ENCODE results near the gene ZNF451. TPM values are rescaled to one million over a fixed set of nuclear protein-coding genes. Genes with fewer than 3 reads are reported as not detected.

Gene ZNF451
- total and polyA plus RNA-seq, 3 donors from 2014 or later: 68.1 to 106 (median 70.1) TPM

DNA sequence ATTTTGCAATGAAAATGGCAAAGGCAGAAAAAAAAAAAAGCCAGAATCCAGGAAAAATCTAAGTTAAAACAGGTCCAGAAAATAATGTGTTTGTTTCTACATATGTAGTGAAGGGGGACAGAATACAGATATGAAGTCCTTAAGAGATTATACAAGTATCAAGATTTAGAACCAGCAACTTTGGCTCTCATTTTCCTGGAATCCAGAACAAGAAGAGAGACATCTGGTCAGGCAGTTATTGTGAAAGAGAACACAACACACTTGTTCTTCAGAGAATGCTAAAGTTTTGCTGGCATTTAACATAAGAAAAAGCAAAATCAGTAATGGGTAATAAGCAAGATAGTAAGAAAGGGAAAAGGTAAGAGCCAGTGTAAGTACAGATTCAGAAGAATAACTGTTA is 103.2 kb downstream of the ZNF451 start:
- H3K4me3 ChIP-seq: no peak overlapping the region
- no peaks in the 10 kb centered on the region for H3K4me1 ChIP-seq
- intact Hi-C loops (cut with DNase I; ENCODE audit: low total_unique reads): no loop called here
- no peaks in the 10 kb centered on the region for H3K9me3 ChIP-seq
- TF ChIP-seq CTCF (IDR thresholded peaks at IDR 0.05): no peak
- TF ChIP-seq POLR2A (IDR thresholded peaks at IDR 0.05): no peak
- no peak for DNase-seq
- H3K36me3 ChIP-seq (ENCODE audit: low read depth, missing control alignments): no peaks in the 10 kb centered on the region
- no peaks in the 10 kb centered on the region for H3K27me3 ChIP-seq
- H3K27ac ChIP-seq: no peak overlapping the region

DNA sequence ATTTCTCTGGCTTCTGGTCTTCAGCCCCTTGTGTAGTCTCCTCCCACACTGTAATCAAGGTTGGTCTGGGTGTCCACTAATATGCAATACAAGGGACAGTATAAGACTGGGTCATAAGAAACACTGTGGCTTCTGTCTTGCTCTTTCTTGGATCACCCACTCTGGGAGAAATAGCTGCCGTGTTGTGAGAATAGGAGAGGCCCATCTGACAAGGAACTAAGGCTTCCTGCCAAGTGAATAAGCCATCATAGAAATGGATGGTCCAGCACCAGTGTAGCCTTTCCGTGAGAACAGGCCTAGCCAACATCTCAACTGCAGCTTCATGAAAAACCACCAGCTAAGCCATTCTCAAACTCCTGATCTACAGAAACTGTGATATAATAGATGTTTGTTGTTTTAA is 105.5 kb downstream of the ZNF451 start:
- no peak overlapping the region for H3K4me3 ChIP-seq
- TF ChIP-seq CTCF (IDR thresholded peaks at IDR 0.05) (no peak), POLR2A (IDR thresholded peaks at IDR 0.05) (no peak)
- intact Hi-C loops (cut with DNase I; ENCODE audit: low total_unique reads): no loop called here
- no peak overlapping the region for H3K27ac ChIP-seq
- DNase-seq: no peak
- no peaks in the 10 kb centered on the region for H3K27me3 ChIP-seq
- no peaks in the 10 kb centered on the region for H3K4me1 ChIP-seq
- 67 to 82% methylated on average over 2 of the region's 2 CpGs for WGBS, 2 donors
- no peaks in the 10 kb centered on the region for H3K36me3 ChIP-seq (ENCODE audit: low read depth, missing control alignments)
- H3K9me3 ChIP-seq: no peaks in the 10 kb centered on the region

DNA sequence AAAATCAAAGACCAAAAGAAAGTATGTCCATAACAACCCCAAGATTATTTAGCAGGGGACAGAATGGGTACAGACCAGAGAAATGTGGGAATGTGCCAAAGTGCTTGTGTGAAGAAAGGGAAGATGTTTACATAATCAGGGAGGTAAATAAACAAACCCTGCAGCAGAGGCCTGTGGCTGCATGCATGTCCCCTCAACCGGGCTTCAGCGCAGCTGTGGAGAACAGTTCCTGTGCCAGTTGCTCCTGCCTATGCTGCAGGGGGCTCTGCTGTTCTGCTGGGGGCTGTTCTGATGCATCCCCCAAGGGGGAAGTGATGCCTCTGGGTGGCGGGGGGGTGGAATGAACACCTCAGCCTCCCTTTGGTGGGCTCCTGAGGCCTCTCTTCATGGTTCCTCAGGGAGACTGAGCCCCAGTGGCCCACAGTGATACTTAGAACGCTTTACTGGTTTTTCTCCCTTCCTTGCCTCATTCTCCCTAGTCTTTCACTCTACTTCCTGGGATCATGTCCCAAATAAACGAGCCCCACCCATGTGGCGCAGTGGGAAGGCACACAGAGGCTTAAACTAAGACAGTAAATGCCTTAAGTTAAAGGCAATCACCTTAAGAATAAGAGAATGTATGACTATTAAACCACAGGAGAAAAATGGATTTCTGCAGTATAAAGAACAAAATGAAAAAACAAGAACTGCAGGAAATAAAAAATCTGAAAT is 109.1 kb downstream of the ZNF451 start:
- Histone ChIP-seq H3K9me3 (no peaks in the 10 kb centered on the region), H3K27ac (no peak overlapping the region), H3K36me3 (ENCODE audit: low read depth, missing control alignments) (no peaks in the 10 kb centered on the region), H3K4me1 (no peaks in the 10 kb centered on the region), H3K27me3 (no peaks in the 10 kb centered on the region), H3K4me3 (no peak overlapping the region)
- intact Hi-C loops (cut with DNase I; ENCODE audit: low total_unique reads): no loop called here
- TF ChIP-seq CTCF (IDR thresholded peaks at IDR 0.05): no peak
- no peak for TF ChIP-seq POLR2A (IDR thresholded peaks at IDR 0.05)
- 75 to 80% methylated on average over 6 of the region's 6 CpGs for WGBS, 2 donors
- no peak for DNase-seq

DNA sequence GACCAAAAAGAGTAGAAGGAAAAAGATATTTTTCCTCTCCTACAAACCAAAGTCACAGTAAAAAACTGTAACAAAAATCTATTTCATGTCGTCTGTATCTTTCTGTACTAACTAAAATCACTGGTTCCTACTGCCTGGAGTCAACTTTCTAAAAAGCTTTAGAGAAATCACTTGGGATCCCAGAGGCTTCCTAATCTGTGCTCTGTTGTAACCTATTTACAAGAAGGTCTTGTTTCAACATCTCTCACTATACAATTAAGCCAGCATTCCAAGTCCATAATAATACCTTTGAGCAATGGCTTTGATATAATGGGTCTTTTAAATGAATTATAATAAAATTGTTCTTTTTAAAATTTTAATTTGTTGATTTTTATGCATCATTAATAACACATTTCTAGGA is 111.7 kb downstream of the ZNF451 start:
- H3K4me3 ChIP-seq: no peak overlapping the region
- H3K9me3 ChIP-seq: no peaks in the 10 kb centered on the region
- DNase-seq: no peak
- no peak overlapping the region for H3K27ac ChIP-seq
- 60 to 74% methylated on average over 1 of the region's 1 CpG for WGBS, 2 donors
- no peaks in the 10 kb centered on the region for H3K27me3 ChIP-seq
- no peaks in the 10 kb centered on the region for H3K4me1 ChIP-seq
- TF ChIP-seq CTCF (IDR thresholded peaks at IDR 0.05) (no peak), POLR2A (IDR thresholded peaks at IDR 0.05) (no peak)
- intact Hi-C loops (cut with DNase I; ENCODE audit: low total_unique reads): no loop called here
- H3K36me3 ChIP-seq (ENCODE audit: low read depth, missing control alignments): no peaks in the 10 kb centered on the region
